ENCODE results near the gene COX7A2. TPM values are rescaled to one million over a fixed set of nuclear protein-coding genes. Genes with fewer than 3 reads are reported as not detected.

COX7A2 gene
- total RNA-seq, 4 donors from 2014 or later = 94.9 to 246 (median 192) TPM

- Histone ChIP-seq H3K4me3 (no peak overlapping the region), H3K36me3 (no peaks in the 10 kb centered on the region), H3K27me3 (no peaks in the 10 kb centered on the region), H3K4me1 (no peaks in the 10 kb centered on the region), H3K27ac (no peak overlapping the region), H3K9me3 (no peaks in the 10 kb centered on the region)
- DNase-seq = no peak
- TF ChIP-seq POLR2A (IDR thresholded peaks at IDR 0.05) (no peak), CTCF (IDR thresholded peaks at IDR 0.05) (no peak)
Measured at GRCh38 chr6:75275067-75275466, 31.5 kb upstream of the COX7A2 start.

- no peak for TF ChIP-seq CTCF (IDR thresholded peaks at IDR 0.05)
- no peaks in the 10 kb centered on the region for H3K27me3 ChIP-seq
- peaks cover 0 to 8% (median 0%) of the 10 kb centered on the region in 4 donors for H3K4me1 ChIP-seq
- H3K27ac ChIP-seq = peak overlapping the region in 2 of 4 donors; percentile 11 to 17
- no peaks in the 10 kb centered on the region for H3K36me3 ChIP-seq
- H3K4me3 ChIP-seq = no peak overlapping the region
- no peaks in the 10 kb centered on the region for H3K9me3 ChIP-seq
- no peak for DNase-seq
Measured at GRCh38 chr6:75273009-75273408, 29.4 kb upstream of the COX7A2 start.

- Histone ChIP-seq H3K36me3 (no peaks in the 10 kb centered on the region), H3K9me3 (no peaks in the 10 kb centered on the region), H3K4me1 (peaks cover 0 to 15% (median 0%) of the 10 kb centered on the region in 4 donors), H3K27ac (peak overlapping the region in 1 of 4 donors; percentile 11), H3K27me3 (no peaks in the 10 kb centered on the region), H3K4me3 (no peak overlapping the region)
- no peak for DNase-seq
- no peak for TF ChIP-seq CTCF (IDR thresholded peaks at IDR 0.05)
- no peak for TF ChIP-seq POLR2A (IDR thresholded peaks at IDR 0.05)
Measured at GRCh38 chr6:75272145-75272840, 28.7 kb upstream of the COX7A2 start.

GRCh38 chr6:75268988-75269354, 25.4 kb upstream of the COX7A2 start:
- peaks cover 0 to 16% (median 0%) of the 10 kb centered on the region in 4 donors for H3K4me1 ChIP-seq
- H3K4me3 ChIP-seq = no peak overlapping the region
- TF ChIP-seq CTCF (IDR thresholded peaks at IDR 0.05) (no peak), POLR2A (IDR thresholded peaks at IDR 0.05) (no peak)
- H3K27me3 ChIP-seq = no peaks in the 10 kb centered on the region
- H3K9me3 ChIP-seq = no peaks in the 10 kb centered on the region
- peaks cover 0 to 11% (median 0%) of the 10 kb centered on the region in 3 donors for H3K36me3 ChIP-seq
- no peak for DNase-seq
- H3K27ac ChIP-seq = no peak overlapping the region

GRCh38 chr6:75268121-75268987, 24.8 kb upstream of the COX7A2 start:
- peaks cover 0 to 16% (median 0%) of the 10 kb centered on the region in 4 donors for H3K4me1 ChIP-seq

More at GRCh38 chr6:75268121-75268987, 24.8 kb upstream of the COX7A2 start:
- peak in 1 of 3 donors; percentile 59 for DNase-seq
- H3K36me3 ChIP-seq = peaks cover 0 to 17% (median 0%) of the 10 kb centered on the region in 3 donors
- no peak for TF ChIP-seq POLR2A (IDR thresholded peaks at IDR 0.05)
- TF ChIP-seq CTCF (IDR thresholded peaks at IDR 0.05) = no peak
- H3K4me3 ChIP-seq = no peak overlapping the region
- no peaks in the 10 kb centered on the region for H3K9me3 ChIP-seq
- peak overlapping the region in 1 of 4 donors; percentile 6 for H3K27ac ChIP-seq
- no peaks in the 10 kb centered on the region for H3K27me3 ChIP-seq
